ENCODE data around the gene SERGEF.
"Not testable (repeated sequence)": the region's sequence is repeated elsewhere in the genome, so short reads cannot be mapped to it uniquely, and the experiment has no call there.

The SERGEF gene

GRCh38 chr11:17901481-17901880 lies 111.4 kb downstream of the SERGEF start:
- DNase-seq = no peak

- DNase-seq = no peak
Measured at GRCh38 chr11:17898782-17899181, 114.1 kb downstream of the SERGEF start.

GRCh38 chr11:17898071-17898470 lies 114.8 kb downstream of the SERGEF start:
- DNase-seq = no peak

- DNase-seq = no peak
Measured at GRCh38 chr11:17897495-17897894, 115.4 kb downstream of the SERGEF start.

- DNase-seq = not testable (repeated sequence)
Measured at GRCh38 chr11:17896496-17897151, 116.2 kb downstream of the SERGEF start.

GRCh38 chr11:17894929-17895658 lies 117.8 kb downstream of the SERGEF start:
- DNase-seq = no peak

GRCh38 chr11:17892409-17892808 lies 120.4 kb downstream of the SERGEF start:
- DNase-seq = no peak

GRCh38 chr11:17890325-17890724 lies 122.5 kb downstream of the SERGEF start:
- no peak for DNase-seq

- DNase-seq = no peak
Measured at GRCh38 chr11:17887779-17888178, 125.1 kb downstream of the SERGEF start.

GRCh38 chr11:17883946-17884345 lies 128.9 kb downstream of the SERGEF start:
- DNase-seq = no peak

- no peak for DNase-seq
Measured at GRCh38 chr11:17883057-17883456, 129.8 kb downstream of the SERGEF start.

GRCh38 chr11:17878743-17879142 lies 134.1 kb downstream of the SERGEF start:
- DNase-seq = no peak

- no peak for DNase-seq
Measured at GRCh38 chr11:17877886-17878285, 135.0 kb downstream of the SERGEF start.

- DNase-seq = no peak
Measured at GRCh38 chr11:17876827-17877226, 136.0 kb downstream of the SERGEF start.

- DNase-seq = no peak
Measured at GRCh38 chr11:17875891-17876290, 137.0 kb downstream of the SERGEF start.

- DNase-seq = no peak
Measured at GRCh38 chr11:17873586-17873985, 139.3 kb downstream of the SERGEF start.

GRCh38 chr11:17868398-17868797 lies 144.4 kb downstream of the SERGEF start:
- DNase-seq = not testable (repeated sequence)

GRCh38 chr11:17867341-17867740 lies 145.5 kb downstream of the SERGEF start:
- DNase-seq = no peak

- no peak for DNase-seq
Measured at GRCh38 chr11:17865765-17866428, 146.9 kb downstream of the SERGEF start.

- DNase-seq = peak in 1 of 2 donors; percentile 7
Measured at GRCh38 chr11:17864478-17864941, 148.3 kb downstream of the SERGEF start.

- no peak for DNase-seq
Measured at GRCh38 chr11:17861036-17861755, 151.7 kb downstream of the SERGEF start.

GRCh38 chr11:17859552-17859951 lies 153.3 kb downstream of the SERGEF start:
- DNase-seq = no peak

Data from CD4-positive, alpha-beta T cell treated with Interleukin-1 beta for 1 hour (primary cell).